Heart left ventricle (tissue), 16 donors: ENCODE measurements around the gene ADCY3. TPM values are rescaled to one million over a fixed set of nuclear protein-coding genes. Genes with fewer than 3 reads are reported as not detected.

Experiments used
- ATAC-seq, 4 donors: fragments of 200-7000 bp; cut with Tn5 transposase; one replicate each; pipeline ENCODE4 v1.9.1; 2020 to 2022; ENCODE audit warnings: moderate library complexity in 4 of 4, mild to moderate bottlenecking in 3 of 4, moderate number of reproducible peaks in 1 of 4
- DNase-seq, 5 donors: peaks; one replicate each; pipeline ENCODE4 v3.0.0-alpha.2; 2020
- H3K27ac ChIP-seq, 12 donors: fragments of 200-600 bp; sonication (generic) in 4 of 12; one replicate each; pipeline versions ENCODE4 v1.5.0 to v1.8.0; 2016 to 2022; ENCODE audit warnings: mild to moderate bottlenecking in 2 of 12
- H3K27me3 ChIP-seq, 9 donors: fragments of 200-600 bp; sonication (generic) in 2 of 9; one replicate each; pipeline versions ENCODE4 v1.5.1 to v1.8.0; 2016 to 2022; ENCODE audit warnings: mild to moderate bottlenecking in 3 of 9
- H3K36me3 ChIP-seq, 9 donors: fragments of 200-600 bp; sonication (generic) in 2 of 9; one replicate each; pipeline versions ENCODE4 v1.5.0 to v1.8.0; 2018 to 2022; ENCODE audit warnings: mild to moderate bottlenecking in 2 of 9
- H3K4me1 ChIP-seq, 12 donors: fragments of 200-600 bp; sonication (generic) in 4 of 12; one replicate each; pipeline versions ENCODE4 v1.5.0 to v1.8.0; 2016 to 2022; ENCODE audit warnings: mild to moderate bottlenecking in 3 of 12
- H3K4me3 ChIP-seq, 12 donors: fragments of 200-600 bp; sonication (generic) in 4 of 12; one replicate each; pipeline versions ENCODE4 v1.5.0 to v1.8.0; 2017 to 2022; ENCODE audit warnings: mild to moderate bottlenecking in 9 of 12, moderate library complexity in 4 of 12
- H3K9me3 ChIP-seq, 12 donors: fragments of 200-600 bp; sonication (generic) in 4 of 12; one replicate each; pipeline versions ENCODE4 v1.5.0 to v1.8.0; 2016 to 2022; ENCODE audit warnings: mild to moderate bottlenecking in 1 of 12
- POLR2A ChIP-seq, 2 donors: fragments of 450-650 bp; IDR thresholded peaks; one replicate each; pipeline ENCODE4 v1.6.1; 2017; ENCODE audit warnings: antibody characterized with exemption in 2 of 2, mild to moderate bottlenecking in 2 of 2, moderate library complexity in 2 of 2
- WGBS, 4 donors: extraction: QIAGEN DNeasy Blood & Tissue Kit in 2 of 4; methylation state at CpG; one replicate each; pipeline versions ENCODE4 v1.1.5 to v1.1.7; 2013 to 2018; 5-methylcytosine and 5-hydroxymethylcytosine counted together
- intact Hi-C, 10 donors: fragments of 100-400 bp; cut with DNase I; formaldehyde crosslinking; loops; one replicate each; pipeline versions ENCODE4 v1.11.1 to v1.14.2; 2022
- polyA plus RNA-seq, 2 donors: library from polyadenylated mRNA; stranded (reverse); fragments of 200-250 nt; gene quantifications; one replicate each; pipeline ENCODE4 v1.2.3, GENCODE V29; 2013
- total RNA-seq, 9 donors: library from RNA; depleted of rRNA in 2 of 9; stranded (reverse); fragments of >200 nt in 2 of 9; fragmentation: NEBNext Ultra II Directional in 3 of 9; extraction: Animal tissue kit (Norgen Biotek cat#: 25700) in 3 of 9; gene quantifications; one replicate each; pipeline versions ENCODE4 v1.1.0 to v1.2.4, GENCODE V29; 2016 to 2023
- TF ChIP-seq, protein P1 (sequence below), 12 donors: fragments of 200-600 bp; sonication (generic) in 4 of 12; IDR thresholded peaks; one replicate each; pipeline versions ENCODE4 v1.5.0 to v1.8.0; 2018 to 2022; ENCODE audit warnings: antibody characterized with exemption in 12 of 12, mild to moderate bottlenecking in 5 of 12
- donor health status: ischemic (EF 13 %, LVEDD 7.1; RV severe dilation, severe dysfunction).
- donor health status: healthy with polysubstance abuse.
- donor health status: DM: no; HTN: yes; CAD: no.
- donor health status: DM: no; HTN: no; CAD: no.
- donor health status: ischemic (EF 25% LVEDD 6.9; RV normal size, moderate dysfunction).
- donor health status: ischemic (EF 25% LVEDD 5.7; RV mildly dilated, moderate dysfunction).
- donor health status: healthy.
- donor health status: DM: yes; HTN: yes; CAD: no.
- donor health status: ischemic (EF 35%, LVEDD 5.7; RV mildly dilated, moderate dysfunction).
- donor health status: nonischemic (EF 11% LVEDD 7.7; RV severe dilation, severe dysfunction).
- donor health status: DM: yes; HTN: yes; CAD: no.
- donor health status: PGD.
- donor health status: ischemic (EF 29% LVEDD 5.4; RV normal size, mild dysfunction).
- donor health status: nonischemic (EF 23%, LVEDD 6.1; RV moderate dilation, normal function).

Gene ADCY3
- total and polyA plus RNA-seq, 11 donors, result 9.3 to 36.0 (median 14.4) TPM

DNA sequence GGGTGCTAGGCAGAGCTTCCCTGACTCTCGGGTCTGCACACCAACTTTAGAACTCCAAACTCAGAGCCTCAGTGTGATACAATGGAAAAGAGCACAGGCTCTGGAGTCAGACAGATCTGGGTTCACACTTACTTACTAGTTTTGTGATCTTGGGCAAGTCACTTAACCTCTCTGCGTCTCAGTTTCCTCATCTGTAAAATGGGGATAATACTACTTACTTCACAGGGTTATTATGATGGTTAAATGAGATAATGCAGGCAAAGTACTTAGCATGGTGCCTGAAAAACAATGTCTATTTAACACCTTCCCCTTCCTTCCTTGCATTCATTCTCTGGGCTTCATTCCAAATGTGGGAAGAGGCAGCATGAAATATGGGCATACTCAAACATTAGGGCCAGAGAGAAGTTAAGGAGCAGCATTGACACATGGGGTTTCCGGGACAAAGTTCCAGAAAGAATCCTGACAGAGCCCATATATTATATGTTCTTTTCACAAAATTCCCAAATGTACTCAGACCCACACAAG, 38.4 kb upstream of the ADCY3 start:
- Histone ChIP-seq H3K9me3 (peaks cover 0 to 14% (median 4%) of the 10 kb centered on the region in 12 donors), H3K36me3 (peaks cover 0 to 100% (median 93%) of the 10 kb centered on the region in 9 donors), H3K4me3 (no peak overlapping the region), H3K27ac (no peak overlapping the region), H3K27me3 (no peaks in the 10 kb centered on the region), H3K4me1 (peaks cover 0 to 30% (median 5%) of the 10 kb centered on the region in 12 donors)
- ATAC-seq (no peak), DNase-seq (no peak)
- WGBS, 4 donors, result 74 to 90% (median 81%) methylated on average over 3 of the region's 3 CpGs
- intact Hi-C loops, result no loop called here
- TF ChIP-seq, protein P1, sequence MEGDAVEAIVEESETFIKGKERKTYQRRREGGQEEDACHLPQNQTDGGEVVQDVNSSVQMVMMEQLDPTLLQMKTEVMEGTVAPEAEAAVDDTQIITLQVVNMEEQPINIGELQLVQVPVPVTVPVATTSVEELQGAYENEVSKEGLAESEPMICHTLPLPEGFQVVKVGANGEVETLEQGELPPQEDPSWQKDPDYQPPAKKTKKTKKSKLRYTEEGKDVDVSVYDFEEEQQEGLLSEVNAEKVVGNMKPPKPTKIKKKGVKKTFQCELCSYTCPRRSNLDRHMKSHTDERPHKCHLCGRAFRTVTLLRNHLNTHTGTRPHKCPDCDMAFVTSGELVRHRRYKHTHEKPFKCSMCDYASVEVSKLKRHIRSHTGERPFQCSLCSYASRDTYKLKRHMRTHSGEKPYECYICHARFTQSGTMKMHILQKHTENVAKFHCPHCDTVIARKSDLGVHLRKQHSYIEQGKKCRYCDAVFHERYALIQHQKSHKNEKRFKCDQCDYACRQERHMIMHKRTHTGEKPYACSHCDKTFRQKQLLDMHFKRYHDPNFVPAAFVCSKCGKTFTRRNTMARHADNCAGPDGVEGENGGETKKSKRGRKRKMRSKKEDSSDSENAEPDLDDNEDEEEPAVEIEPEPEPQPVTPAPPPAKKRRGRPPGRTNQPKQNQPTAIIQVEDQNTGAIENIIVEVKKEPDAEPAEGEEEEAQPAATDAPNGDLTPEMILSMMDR (IDR thresholded peaks at IDR 0.05), result no peak
- no peak for TF ChIP-seq POLR2A (IDR thresholded peaks at IDR 0.05)

DNA sequence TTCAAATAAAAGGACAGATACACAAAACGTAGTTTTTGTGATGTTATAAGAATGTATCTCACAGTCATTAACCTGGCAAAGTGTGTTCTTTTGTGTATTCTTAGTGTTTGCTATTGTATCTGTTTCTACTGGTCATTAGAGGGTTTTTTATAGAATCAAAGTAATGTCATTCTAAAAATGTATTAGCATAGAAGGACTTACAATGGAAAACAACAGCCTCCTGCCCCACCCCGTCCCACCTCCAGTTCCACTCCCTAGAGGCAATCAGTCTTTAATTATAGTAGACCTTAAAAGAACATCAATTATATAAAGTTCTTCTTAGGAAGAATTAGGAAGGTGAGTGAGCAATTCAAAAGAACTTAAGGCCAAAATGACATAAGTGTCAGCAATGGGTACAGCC, 37.9 kb upstream of the ADCY3 start:
- no peak overlapping the region for H3K27ac ChIP-seq
- TF ChIP-seq POLR2A (IDR thresholded peaks at IDR 0.05), result no peak
- TF ChIP-seq, protein P1 (IDR thresholded peaks at IDR 0.05), result no peak

DNA sequence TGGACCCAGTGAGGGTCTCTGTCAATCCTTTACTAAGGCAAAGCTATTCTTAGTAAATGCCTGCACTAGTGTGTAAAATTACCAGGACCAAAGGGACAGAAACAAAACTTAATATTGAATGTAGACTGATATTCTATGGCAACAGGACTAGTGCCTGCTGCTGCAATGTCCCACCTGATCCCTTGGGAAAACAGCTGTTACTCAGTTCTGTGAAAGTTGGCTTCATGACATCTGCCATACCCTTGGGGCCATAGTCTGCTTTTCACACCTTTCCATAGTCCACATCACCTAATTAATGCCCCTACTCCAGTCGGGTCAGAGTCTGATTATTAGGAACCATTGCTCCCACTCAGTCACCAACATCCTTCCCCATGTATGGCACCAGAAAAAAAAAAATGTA, 37.2 kb upstream of the ADCY3 start:
- H3K27me3 ChIP-seq, result no peaks in the 10 kb centered on the region
- H3K27ac ChIP-seq, result no peak overlapping the region
- H3K4me1 ChIP-seq, result peaks cover 0 to 30% (median 5%) of the 10 kb centered on the region in 12 donors
- TF ChIP-seq, protein P1 (IDR thresholded peaks at IDR 0.05), result no peak
- TF ChIP-seq POLR2A (IDR thresholded peaks at IDR 0.05), result no peak
- intact Hi-C loops, result no loop called here
- WGBS, 4 donors, result 62 to 74% (median 63%) methylated on average over 1 of the region's 1 CpG
- H3K9me3 ChIP-seq, result peaks cover 0 to 14% (median 4%) of the 10 kb centered on the region in 12 donors
- ATAC-seq (peak in 1 of 4 donors; percentile 18), DNase-seq (no peak)
- H3K4me3 ChIP-seq, result no peak overlapping the region
- peaks cover 0 to 100% (median 93%) of the 10 kb centered on the region in 9 donors for H3K36me3 ChIP-seq

More for the DNA sequence above, 37.9 kb upstream of the ADCY3 start:
- no peaks in the 10 kb centered on the region for H3K27me3 ChIP-seq
- intact Hi-C loops, result no loop called here
- peaks cover 0 to 30% (median 5%) of the 10 kb centered on the region in 12 donors for H3K4me1 ChIP-seq
- ATAC-seq, result no peak
- peaks cover 0 to 14% (median 4%) of the 10 kb centered on the region in 12 donors for H3K9me3 ChIP-seq
- H3K4me3 ChIP-seq, result no peak overlapping the region
- peaks cover 0 to 100% (median 93%) of the 10 kb centered on the region in 9 donors for H3K36me3 ChIP-seq
- DNase-seq, result no peak
- 74 to 85% (median 77%) methylated on average over 2 of the region's 2 CpGs for WGBS, 4 donors

DNA sequence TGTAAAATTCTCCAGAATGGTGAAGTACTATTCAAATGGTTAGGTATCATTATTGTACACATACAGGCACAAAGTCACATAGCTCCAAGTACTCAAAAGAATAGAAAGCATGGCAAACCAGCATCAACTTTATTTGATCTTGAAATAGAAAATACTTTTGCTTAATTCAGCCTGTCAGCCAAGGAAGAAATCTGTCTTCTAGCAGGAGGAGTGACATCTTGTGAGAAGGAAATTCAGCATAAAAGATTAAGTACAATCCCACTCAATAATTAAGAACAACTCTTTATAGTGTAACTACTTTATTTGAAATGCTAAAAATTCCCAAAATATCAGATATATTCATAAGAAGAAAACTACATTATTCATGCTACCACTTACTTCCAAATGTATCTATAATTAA, 35.9 kb upstream of the ADCY3 start:
- no peak for DNase-seq
- no peak for ATAC-seq
- H3K4me3 ChIP-seq, result no peak overlapping the region
- H3K4me1 ChIP-seq, result peaks cover 0 to 30% (median 5%) of the 10 kb centered on the region in 12 donors
- peaks cover 0 to 100% (median 93%) of the 10 kb centered on the region in 9 donors for H3K36me3 ChIP-seq
- H3K9me3 ChIP-seq, result peaks cover 0 to 14% (median 4%) of the 10 kb centered on the region in 12 donors
- intact Hi-C loops, result no loop called here
- no peak for TF ChIP-seq POLR2A (IDR thresholded peaks at IDR 0.05)
- TF ChIP-seq, protein P1 (IDR thresholded peaks at IDR 0.05), result no peak
- no peak overlapping the region for H3K27ac ChIP-seq
- no peaks in the 10 kb centered on the region for H3K27me3 ChIP-seq
